ENCODE results near the gene TM6SF1.
A peak's percentile ranks its signal among the peaks of the same experiment; 100 is the strongest.
"Not testable (repeated sequence)": the region's sequence is repeated elsewhere in the genome, so short reads cannot be mapped to it uniquely, and the experiment has no call there.

The TM6SF1 gene

GRCh38 chr15:83106994-83107840 is at the start of gene TM6SF1:
Gene TM6SF1 (plus strand): TSS chr15:83107645. CDS start chr15:83107681, 36 bp downstream.
- no peak for DNase-seq

DNA sequence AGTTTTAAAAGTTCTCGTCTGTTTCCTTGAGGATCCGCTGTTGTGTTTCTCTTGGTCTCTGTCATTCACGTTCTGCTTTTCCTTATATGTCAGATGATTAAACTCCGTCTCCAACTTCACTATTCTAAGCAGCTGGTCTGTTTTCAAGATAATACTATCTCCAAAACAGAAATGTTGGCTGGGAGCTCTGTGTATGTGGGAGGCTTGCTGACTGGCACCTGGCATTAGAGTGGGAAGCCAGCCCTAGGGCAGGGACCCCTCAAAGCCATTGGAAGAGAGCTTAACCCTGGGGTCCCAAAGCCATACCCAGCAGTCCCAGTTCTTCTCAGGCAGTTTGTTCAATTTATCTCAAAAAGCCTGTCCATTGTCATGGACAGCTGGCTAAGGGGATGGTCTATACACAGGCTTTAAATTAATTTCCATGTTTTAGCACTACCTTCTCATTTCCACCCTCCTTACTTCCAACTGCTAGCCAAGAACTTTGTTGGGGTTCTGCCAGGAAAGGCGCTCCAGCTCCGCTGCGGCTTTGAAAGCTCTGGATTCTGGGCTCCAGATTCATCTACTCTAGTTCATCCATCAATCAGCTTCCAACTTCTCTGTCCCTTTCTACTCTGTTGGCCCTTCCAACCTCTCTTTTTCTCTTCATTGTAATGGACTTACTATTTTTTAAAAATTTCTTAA is 49.6 kb upstream of the TM6SF1 start:
- DNase-seq: no peak

DNA sequence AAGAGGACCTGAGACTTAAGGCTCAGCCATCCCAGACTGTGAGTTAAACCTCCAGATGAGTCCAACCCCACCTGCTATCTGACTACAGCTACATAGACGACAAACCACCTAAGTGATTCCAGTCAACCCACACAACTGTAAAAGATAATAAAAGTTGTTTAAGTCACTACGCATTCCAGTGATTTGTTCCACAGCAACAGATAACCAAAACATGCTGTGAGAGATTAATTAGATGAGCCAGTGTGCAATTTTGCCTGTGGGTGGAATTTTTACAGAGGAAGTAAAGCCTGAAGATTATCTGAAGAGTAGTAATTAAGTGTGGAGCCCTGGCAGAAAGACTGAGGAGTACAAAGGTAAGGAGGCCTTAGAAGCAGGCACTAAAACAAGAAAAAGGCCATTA is 45.8 kb upstream of the TM6SF1 start:
- no peak for DNase-seq

- DNase-seq: no peak
These were observed 44.7 kb upstream of the TM6SF1 start for GRCh38 chr15:83062768-83063180.

- DNase-seq: no peak
These were observed 43.9 kb upstream of the TM6SF1 start for GRCh38 chr15:83063551-83063950.

DNA sequence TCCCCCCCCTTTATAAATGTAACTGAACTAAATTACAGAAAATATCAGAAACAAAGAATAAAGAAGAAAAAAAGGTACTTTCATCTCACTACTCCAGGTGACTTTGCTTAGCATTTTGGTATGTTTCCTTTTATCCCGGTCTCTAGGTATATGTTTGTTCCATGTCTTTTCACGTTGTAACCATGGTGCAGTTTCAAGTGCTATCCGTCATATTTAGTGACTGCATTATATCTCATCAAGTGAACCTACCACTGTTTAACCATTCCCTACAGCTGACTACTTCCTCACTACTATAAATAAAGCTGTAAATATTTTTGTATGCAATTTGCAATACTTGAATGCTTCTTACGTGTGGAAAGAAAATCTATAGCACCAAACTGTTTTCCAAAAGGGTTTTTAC is 42.6 kb upstream of the TM6SF1 start:
- DNase-seq: no peak

DNA sequence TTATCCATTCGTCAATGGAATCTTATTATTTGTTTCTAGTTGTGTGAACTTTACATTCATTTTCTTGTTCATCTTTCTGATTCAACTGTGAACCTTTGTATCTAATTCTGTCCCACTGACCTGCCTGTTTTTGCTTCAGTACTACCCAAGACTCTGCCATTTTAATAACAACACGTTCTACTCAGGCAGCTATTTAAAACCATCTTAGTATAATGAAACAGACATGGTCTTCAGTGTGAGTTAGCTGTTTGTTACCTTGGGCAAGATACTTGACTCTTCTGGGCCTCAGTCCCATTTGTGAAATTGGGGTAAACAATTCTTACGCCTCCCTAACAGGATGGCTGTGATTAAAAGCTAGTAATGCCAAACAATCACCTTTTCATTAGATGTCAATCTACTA is 42.0 kb upstream of the TM6SF1 start:
- DNase-seq: no peak

GRCh38 chr15:83066034-83066733 is 41.3 kb upstream of the TM6SF1 start:
- no peak for DNase-seq

- peak; percentile 90 for DNase-seq
These were observed 40.5 kb upstream of the TM6SF1 start, which contains the start of gene BTBD1 for GRCh38 chr15:83066734-83067637. Gene BTBD1 (minus strand): TSS chr15:83067252. CDS start chr15:83067151, 101 bp downstream.

DNA sequence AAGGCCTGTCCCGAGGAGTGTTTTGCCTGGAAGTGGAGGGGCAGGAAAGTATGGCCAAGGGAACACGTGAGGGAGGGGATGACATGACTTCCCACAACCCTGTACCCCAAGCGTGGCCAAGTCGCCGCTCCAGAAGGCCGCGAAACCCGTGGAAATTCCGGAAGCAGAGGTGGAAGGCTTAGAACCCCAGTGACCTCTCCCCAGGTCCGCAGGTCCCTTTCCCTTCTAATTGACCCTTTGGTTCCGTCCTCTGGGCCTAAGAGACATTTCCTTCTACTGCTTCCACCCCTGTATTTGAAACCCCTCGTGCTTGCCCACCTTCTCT is 39.8 kb upstream of the TM6SF1 start:
- DNase-seq: no peak

DNA sequence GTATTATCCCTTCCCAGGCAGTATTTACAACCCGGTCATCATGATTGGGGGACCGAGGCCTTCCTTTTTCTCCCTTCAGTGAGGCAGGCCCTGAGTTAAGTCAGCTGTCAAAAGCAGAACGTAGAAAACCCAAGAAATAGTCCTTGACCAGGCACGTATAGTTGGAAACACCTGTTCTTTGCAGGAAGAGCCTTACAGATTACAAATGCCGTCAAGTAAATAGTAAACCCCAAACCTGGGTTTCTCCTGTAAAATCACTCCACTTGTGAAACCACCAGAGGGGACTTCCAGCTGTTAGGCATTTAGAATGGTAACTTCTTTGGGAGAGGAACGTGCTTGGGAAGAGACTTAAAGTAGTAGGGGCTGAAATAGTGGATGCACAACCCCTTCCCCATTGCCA is 39.4 kb upstream of the TM6SF1 start:
- no peak for DNase-seq

DNA sequence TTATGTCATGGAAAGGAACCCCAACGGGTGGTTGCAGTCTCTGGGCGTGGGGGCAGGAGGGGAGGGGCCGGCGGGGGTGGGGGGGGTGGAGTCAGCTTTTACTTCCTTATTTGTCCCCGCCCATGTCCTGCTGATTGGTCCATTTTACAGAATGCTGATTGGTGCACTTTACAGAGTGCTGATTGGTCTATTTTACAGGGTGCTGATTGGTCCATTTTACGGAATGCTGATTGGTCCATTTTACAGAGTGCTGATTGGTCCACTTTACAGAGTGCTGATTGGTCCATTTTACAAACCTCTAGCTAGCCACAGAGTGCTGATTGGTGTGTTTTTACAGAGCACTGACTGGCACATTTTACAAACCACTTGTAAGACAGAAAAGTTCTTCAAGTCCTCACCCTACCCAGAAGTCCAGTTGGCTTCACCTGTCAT is 38.2 kb upstream of the TM6SF1 start:
- peak; percentile 40 for DNase-seq

DNA sequence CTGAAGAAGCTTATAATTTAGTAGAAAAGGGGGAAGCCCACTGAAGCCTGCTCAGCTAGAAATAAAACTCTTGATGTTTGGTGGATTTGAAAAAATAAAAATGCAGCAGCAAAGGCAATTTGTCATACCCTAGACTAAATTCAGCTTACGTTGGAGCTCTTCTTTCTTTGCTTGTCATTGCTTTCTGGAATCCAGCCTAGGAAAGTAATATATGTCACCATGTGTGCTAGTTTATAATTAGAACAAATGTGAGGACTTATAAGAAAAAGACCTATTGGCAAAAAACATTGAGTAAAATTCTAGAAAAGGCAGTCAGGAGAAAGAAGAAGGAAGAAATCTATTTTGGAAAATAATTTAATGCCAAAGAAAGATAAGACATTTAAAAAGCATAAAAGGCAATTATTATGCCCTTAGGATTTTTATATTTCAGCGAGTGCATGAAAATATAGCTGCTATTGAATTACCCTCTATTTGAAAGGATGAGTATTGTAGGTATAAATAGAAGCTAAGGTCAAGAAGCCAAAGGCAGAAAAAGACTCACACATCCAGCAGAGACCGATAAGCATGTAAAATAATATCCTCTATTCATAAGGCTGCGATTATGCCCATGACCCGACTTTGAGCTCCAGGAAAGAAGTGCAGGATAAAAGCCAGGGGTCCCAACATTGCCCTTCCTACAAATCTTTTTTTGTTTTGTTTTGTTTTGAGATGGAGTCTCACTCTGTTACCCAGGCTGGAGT is 29.8 kb upstream of the TM6SF1 start:
- DNase-seq: no peak

DNA sequence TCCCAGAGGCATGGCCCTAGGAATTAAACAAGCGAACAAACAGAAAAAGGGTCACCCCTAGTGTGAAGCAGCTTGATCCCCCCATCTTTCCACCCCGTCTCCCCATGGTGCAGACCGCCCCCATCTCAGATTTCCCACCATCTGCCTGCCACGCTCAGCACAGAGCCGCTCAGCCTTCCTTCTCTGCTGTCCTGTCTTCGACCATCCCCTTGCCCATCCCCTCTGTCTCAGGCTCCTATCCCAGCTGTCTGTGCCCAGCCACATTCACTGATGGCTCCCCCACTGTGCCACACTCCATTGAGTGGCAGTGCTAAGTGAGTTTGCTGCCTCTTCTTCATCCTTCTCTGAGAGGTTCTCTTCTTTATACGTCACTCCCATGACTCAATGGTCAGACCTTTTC is 28.7 kb upstream of the TM6SF1 start:
- no peak for DNase-seq

DNA sequence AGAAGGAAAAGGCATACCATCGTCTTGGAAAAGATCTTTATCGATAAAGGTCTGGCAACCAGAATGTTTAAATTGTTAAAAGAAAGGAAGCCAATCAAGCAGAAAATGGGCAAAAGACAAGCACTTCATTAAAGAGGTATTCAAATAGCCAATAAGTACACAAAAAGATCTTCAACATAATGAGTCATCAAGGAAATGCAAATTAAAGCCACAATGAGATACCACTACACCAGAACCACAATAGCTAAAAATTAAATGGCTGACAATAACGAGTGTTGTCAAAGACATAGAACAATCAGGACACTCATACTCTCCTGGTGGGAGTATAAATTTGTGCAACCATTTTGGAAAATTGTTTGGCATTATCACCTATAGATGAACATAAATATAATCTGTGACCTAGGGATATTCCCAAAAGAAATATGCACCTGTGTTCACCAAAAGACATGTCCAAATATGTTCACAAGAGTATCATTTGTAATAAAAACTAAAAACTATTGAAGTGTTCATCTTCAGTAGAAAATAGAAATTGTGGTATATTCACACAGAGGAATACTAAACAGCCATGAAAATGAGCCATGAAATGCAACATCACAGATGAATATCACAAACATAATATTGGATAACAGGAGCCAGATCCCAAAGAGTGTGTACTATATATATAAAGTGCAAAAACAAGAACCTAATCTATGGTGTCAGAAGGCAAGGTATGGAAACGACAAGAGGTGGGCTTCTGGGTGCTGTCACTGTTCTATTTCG is 26.0 kb upstream of the TM6SF1 start:
- no peak for DNase-seq

DNA sequence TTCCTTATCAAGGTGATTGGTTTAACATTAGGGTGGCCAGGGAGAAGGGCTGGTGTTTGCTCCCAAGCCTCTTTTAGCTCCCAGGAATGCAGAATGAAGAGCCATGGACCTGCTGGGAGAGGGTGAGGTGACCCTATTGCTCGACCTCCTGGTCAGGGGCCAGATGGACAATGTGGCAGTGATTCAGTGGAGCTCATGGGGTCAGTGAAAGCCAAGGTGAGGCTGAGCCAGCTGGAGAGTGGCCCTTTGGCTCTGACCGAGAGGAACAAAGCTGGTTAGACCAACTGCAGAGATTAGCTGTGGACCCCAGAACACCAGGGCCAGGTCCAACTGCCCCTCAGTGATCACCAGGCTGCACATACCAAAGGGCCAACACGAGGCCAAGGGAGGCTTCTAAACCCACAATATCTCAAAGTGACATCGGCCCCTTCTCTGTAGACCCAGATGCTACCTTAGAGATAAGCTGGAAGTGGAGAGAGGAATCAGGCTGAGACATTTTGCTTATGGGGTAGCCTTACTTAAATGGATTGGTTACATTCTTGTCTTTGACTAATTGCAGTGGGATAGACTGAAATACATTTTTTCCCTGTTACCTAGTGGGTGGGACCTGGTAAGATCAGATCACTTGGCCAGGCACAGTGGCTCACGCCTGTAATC is 24.6 kb upstream of the TM6SF1 start:
- DNase-seq: no peak

DNA sequence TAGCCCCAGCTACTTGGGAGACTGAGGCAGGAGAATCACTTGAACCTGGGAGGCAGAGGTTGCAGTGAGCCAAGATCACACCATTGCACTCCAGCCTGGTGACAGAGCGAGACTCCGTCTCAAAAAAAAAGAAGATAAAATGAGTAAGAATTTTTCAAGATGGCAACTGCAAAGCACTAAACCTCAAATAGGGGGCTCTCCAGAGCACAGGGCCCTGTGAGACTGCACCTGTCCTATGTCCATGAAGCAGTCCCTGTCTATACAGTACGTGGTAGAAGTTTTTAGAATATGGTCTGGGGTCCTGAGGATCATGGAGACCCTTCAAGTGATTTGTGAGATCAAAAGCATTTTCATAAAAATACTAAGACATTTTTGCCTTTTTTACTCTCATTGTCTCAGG is 22.0 kb upstream of the TM6SF1 start:
- DNase-seq: not testable (repeated sequence)

GRCh38 chr15:83085864-83086552 is 21.4 kb upstream of the TM6SF1 start:
- not testable (repeated sequence) for DNase-seq

- no peak for DNase-seq
These were observed 19.9 kb upstream of the TM6SF1 start for GRCh38 chr15:83087576-83087975.

GRCh38 chr15:83088876-83089275 is 18.6 kb upstream of the TM6SF1 start:
- DNase-seq: no peak

Measured in stimulated activated CD4-positive, alpha-beta T cell treated with anti-CD3 and anti-CD28 coated beads, Interleukin-4, amount 100 ng/mL, for 24 hours (primary cell).